Coronary artery (tissue), 2 donors: ENCODE results near the gene CHRNB1.
A peak's percentile ranks its signal among the peaks of the same experiment; 100 is the strongest.

Experiments used
- DNase-seq: peaks from one replicate; pipeline ENCODE4 v3.0.0-alpha.2; 2017; ENCODE audit warnings: low spot score
- H3K27ac ChIP-seq, 2 donors: fragments of 200-600 bp; sonication (generic); one replicate each; pipeline ENCODE4 v1.5.1; 2016 to 2019
- H3K4me3 ChIP-seq: fragments of 200-600 bp; sonication (generic); 2 replicates; pipeline ENCODE4 v1.5.1; 2016; ENCODE audit warnings: mild to moderate bottlenecking, moderate library complexity
- TF ChIP-seq, protein P1 (sequence below): fragments of 200-600 bp; sonication (generic); IDR thresholded peaks from one replicate; pipeline ENCODE4 v1.5.1; 2019; ENCODE audit warnings: antibody characterized with exemption

The CHRNB1 gene

DNA sequence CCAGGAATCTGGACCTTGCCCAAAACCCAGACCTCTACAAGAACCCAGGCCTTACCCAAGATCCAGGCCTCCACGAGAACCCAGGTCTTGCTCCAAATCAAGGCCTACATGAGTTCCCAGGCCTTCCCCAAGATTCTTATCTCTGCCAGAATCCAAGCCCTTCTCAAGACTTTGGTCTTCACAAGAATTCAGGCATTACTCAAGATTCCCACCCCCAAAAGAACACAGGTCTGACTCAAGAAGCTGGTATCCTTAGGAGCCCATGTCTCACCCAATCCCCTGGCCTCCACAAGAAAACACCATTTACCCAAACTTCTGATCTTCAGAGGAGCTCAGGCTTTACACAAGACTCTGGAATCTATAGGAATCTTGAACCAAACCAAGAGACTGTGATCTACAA lies 13.6 kb upstream of the CHRNB1 start:
- TF ChIP-seq, protein P1, sequence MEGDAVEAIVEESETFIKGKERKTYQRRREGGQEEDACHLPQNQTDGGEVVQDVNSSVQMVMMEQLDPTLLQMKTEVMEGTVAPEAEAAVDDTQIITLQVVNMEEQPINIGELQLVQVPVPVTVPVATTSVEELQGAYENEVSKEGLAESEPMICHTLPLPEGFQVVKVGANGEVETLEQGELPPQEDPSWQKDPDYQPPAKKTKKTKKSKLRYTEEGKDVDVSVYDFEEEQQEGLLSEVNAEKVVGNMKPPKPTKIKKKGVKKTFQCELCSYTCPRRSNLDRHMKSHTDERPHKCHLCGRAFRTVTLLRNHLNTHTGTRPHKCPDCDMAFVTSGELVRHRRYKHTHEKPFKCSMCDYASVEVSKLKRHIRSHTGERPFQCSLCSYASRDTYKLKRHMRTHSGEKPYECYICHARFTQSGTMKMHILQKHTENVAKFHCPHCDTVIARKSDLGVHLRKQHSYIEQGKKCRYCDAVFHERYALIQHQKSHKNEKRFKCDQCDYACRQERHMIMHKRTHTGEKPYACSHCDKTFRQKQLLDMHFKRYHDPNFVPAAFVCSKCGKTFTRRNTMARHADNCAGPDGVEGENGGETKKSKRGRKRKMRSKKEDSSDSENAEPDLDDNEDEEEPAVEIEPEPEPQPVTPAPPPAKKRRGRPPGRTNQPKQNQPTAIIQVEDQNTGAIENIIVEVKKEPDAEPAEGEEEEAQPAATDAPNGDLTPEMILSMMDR = no peak
- DNase-seq = no peak
- H3K4me3 ChIP-seq = no peak overlapping the region
- H3K27ac ChIP-seq = no peak overlapping the region

DNA sequence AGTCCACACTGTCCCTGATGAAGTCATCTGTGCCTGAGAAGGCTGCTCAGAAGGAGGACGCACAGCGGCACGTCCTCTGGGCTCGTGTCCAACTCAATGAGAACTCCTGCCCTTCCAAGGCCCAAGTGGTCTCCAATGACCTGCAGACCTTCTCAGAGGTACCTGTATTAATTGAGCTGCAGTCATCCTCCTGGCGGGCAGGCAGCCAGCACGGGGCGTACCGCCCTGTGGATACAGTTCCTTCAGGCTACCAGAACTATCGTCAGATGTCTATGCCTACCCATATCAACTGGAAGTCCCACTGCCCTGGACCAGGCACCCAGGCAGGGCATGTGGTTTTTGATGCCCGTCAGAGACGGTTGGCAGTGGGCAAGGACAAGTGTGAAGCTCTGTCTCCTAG lies 12.6 kb upstream of the CHRNB1 start:
- no peak for DNase-seq
- TF ChIP-seq, protein P1 = no peak
- no peak overlapping the region for H3K27ac ChIP-seq
- H3K4me3 ChIP-seq = no peak overlapping the region

DNA sequence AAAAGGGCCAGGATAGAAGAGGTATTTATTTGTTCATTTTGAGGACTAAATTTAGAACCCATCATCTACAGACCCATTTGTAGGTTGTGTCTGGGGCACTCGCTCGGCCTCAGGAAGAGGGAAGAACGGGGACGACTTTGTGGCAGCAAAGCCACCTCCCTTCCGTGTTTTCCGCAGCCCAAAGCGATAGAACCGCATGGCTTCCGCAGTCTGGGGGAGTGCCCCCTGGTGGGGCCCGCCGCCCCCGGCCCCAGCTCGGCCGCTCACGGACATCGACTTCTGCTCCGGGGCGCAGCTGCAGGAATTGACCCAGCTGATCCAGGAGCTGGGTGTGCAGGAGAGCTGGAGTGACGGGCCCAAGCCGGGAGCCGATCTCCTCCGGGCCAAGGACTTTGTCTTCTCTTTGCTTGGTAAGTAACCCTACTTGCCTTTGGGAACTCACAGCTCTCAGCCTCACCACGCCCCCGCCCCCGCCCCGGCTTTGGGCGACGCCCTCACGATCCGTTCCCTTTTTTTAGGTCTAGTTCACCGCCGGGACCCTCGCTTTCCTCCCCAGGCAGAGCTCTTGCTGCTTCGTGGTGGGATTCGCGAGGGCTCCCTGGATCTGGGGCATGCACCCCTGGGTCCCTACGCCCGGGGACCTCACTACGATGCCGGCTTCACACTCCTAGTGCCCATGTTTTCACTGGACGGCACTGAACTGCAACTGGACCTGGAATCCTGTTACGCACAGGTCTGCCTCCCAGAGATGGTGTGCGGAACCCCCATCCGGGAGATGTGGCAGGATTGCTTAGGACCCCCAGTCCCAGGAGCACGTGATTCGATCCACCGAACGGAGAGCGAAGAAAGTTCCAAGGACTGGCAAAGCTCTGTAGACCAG lies 8.9 kb upstream of the CHRNB1 start:
- TF ChIP-seq, protein P1 = no peak
- peak overlapping the region; percentile 74 for H3K4me3 ChIP-seq
- peak overlapping the region in 1 of 2 donors; percentile 86 for H3K27ac ChIP-seq
- peak; percentile 85 for DNase-seq

DNA sequence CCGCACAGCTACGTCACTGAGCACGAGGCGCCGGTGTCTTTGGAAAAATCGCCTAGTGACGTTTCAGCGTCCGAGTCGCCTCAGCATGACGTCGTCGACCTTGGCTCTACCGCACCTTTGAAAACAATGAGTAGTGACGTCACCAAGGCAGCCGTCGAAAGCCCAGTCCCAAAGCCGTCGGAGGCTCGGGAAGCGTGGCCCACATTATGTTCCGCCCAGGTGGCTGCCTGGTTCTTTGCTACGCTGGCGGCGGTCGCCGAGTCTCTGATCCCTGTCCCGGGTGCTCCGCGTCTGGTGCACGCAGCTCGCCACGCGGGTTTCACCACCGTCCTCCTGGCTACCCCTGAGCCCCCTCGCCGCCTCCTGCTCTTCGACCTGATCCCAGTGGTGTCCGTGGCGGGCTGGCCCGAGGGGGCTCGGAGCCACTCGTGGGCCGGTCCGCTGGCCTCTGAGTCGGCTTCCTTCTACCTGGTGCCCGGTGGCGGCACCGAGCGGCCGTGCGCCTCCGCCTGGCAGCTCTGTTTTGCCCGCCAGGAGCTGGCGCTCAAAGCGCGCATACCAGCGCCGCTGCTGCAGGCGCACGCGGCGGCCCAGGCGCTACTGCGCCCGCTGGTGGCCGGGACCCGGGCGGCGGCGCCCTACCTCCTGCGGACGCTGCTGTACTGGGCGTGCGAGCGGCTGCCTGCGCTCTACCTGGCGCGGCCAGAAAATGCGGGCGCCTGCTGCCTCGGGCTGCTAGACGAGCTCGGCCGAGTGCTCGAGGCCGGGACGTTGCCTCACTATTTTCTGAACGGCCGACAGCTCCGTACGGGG lies 8.1 kb upstream of the CHRNB1 start:
- peak overlapping the region; percentile 74 for H3K4me3 ChIP-seq
- peak; percentile 84 for DNase-seq
- H3K27ac ChIP-seq = peak overlapping the region; percentile 40 to 86
- TF ChIP-seq, protein P1 = peak; percentile 80

DNA sequence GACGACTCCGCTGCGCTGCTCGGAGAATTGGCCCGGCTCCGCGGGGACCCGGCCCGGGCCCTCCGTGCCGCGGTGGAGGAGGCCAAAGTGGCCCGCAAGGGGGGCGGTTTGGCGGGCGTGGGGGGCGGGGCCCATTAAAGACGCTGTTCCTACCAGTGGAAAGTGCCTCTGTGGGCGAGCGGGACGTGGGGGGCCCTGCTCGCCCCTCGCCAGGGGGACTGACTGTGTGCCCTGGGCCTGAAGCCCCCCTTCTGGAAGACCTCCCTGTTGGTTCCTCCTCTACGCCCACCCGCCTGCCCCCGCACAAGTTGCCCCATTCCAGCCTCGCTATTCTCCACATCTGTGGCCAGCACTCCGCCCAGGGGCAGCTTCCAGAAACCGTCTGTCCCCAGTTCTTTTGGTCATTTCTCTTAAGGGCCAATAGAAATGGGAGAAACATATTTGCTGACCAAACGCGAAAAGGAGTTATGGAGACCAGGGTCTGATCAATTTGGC lies 7.4 kb upstream of the CHRNB1 start:
- TF ChIP-seq, protein P1 = peak; percentile 7
- no peak for DNase-seq
- H3K27ac ChIP-seq = peak overlapping the region in 1 of 2 donors; percentile 86
- peak overlapping the region; percentile 74 for H3K4me3 ChIP-seq

DNA sequence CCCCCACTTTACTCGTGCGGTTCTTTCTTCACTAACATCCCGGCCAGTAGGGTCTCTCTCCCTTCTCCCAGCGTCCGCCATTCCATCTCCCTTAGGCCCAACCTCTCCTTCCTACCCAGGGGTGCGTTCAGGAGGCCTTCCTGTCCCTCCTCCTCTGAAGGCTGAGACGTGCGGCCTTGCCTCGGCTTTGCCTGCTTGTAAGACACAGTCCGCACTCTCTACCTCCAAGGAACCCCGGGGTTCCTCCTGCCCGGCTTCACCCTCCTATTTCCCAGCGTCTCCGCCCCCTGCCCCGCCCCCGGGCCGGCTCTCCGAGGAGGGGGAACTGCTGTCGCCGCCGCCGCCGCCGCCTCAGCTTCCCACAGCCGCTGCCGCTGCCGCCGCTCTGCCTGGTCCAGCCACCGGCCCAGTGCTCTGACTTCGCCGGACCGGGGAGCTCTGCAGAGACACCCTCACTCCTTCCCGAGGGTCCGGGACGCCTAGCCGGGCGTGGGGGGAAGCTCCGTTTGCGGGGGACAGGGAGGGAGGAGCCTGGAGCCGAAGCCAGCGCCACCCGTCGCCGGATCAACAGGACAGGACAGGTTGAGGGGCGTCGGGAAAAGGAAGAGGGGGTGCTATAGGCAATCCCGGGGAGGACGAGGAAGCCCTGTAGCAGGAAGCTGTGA lies 6.8 kb upstream of the CHRNB1 start:
- DNase-seq = no peak
- peak overlapping the region; percentile 74 for H3K4me3 ChIP-seq
- H3K27ac ChIP-seq = peak overlapping the region in 1 of 2 donors; percentile 86
- TF ChIP-seq, protein P1 = no peak
